HUES48 (cell line): ENCODE data around the gene GPR157.
"Not testable (repeated sequence)": the region's sequence is repeated elsewhere in the genome, so short reads cannot be mapped to it uniquely, and the experiment has no call there.

Experiments used
- H3K27ac ChIP-seq: one replicate; pipeline ENCODE4 v1.7.0; 2013; ENCODE audit warnings: low read depth, low read length, inconsistent platforms
- H3K27me3 ChIP-seq: 2 replicates; pipeline ENCODE4 v1.6.1; 2013; ENCODE audit warnings: mild to moderate bottlenecking, low read length; ENCODE audit not compliant: control insufficient read depth, insufficient read depth
- H3K36me3 ChIP-seq: 2 replicates; pipeline ENCODE4 v1.6.1; 2013; ENCODE audit warnings: low read length; ENCODE audit not compliant: control insufficient read depth, insufficient read depth
- H3K4me1 ChIP-seq: 2 replicates; pipeline ENCODE4 v1.6.1; 2013; ENCODE audit warnings: mild to moderate bottlenecking, low read length; ENCODE audit not compliant: control insufficient read depth, insufficient read depth
- H3K4me3 ChIP-seq: 2 replicates; pipeline ENCODE4 v1.5.1; 2013; ENCODE audit warnings: mild to moderate bottlenecking, low read depth, low read length
- H3K9ac ChIP-seq: 2 replicates; pipeline ENCODE4 v1.6.1; 2013; ENCODE audit warnings: mild to moderate bottlenecking, low read depth, low read length, moderate library complexity
- H3K9me3 ChIP-seq: 2 replicates; pipeline ENCODE4 v1.6.1; 2013; ENCODE audit warnings: low read length; ENCODE audit not compliant: control insufficient read depth, insufficient read depth

Gene GPR157

GRCh38 chr1:9161342-9161741 is 32.4 kb upstream of the GPR157 start:
- peaks cover 19% of the 10 kb centered on the region for H3K4me1 ChIP-seq

DNA sequence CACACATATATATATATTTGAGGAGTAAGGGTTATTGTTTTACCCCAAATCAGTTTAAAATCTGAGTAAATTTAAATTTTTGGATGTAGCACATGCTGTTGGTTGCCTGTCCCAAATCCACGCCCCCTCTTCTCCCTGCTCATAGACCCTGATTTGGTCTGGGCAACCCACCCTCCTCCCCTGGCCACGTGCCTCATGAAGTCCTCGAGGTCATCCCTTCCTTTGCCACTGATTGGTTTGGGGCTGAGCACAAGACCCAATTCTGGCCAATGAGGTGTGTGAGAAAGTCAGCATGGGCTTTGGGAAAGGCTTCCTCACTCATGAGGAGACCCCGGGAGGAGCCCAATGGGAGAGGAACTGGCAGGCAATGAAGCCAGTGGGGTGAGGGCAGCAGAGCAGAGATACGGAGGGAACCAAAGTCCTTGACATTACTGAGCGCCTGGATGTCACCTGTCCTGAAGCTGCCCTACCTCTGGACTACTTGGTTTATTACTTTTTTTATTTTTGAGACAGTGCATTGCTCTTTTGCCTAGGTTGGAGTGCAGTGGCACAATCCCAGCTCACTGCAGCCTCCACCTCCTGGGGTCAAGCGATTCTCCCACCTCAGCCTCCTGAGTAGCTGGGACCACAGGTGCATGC is 31.3 kb upstream of the GPR157 start:
- Histone ChIP-seq H3K4me1 (peaks cover 13% of the 10 kb centered on the region), H3K36me3 (no peaks in the 10 kb centered on the region), H3K4me3 (no peak overlapping the region), H3K27me3 (no peaks in the 10 kb centered on the region), H3K9ac (no peak overlapping the region), H3K27ac (no peak overlapping the region), H3K9me3 (no peaks in the 10 kb centered on the region)

More at GRCh38 chr1:9161342-9161741, 32.4 kb upstream of the GPR157 start:
- no peaks in the 10 kb centered on the region for H3K9me3 ChIP-seq
- no peaks in the 10 kb centered on the region for H3K36me3 ChIP-seq
- H3K9ac ChIP-seq = no peak overlapping the region
- H3K27me3 ChIP-seq = no peaks in the 10 kb centered on the region
- H3K27ac ChIP-seq = no peak overlapping the region
- H3K4me3 ChIP-seq = no peak overlapping the region

GRCh38 chr1:9155879-9156278 is 27.0 kb upstream of the GPR157 start:
- H3K27ac ChIP-seq = no peak overlapping the region

DNA sequence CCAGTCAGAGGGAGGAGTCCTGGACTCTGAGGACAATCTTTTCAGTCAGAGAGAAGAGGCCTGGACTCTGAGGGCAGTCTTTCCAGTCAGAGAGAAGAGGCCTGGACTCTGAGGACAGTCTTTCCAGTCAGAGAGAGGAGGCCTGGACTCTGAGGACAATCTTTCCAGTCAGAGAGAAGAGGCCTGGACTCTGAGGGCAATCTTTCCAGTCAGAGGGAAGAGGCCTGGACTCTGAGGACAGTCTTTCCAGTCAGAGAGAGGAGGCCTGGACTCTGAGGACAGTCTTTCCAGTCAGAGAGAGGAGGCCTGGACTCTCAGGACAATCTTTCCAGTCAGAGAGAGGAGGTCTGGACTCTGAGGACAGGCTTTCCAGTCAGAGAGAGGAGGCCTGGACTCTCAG is 26.5 kb upstream of the GPR157 start:
- H3K9ac ChIP-seq, H3K27ac ChIP-seq, H3K4me1 ChIP-seq, H3K27me3 ChIP-seq, H3K9me3 ChIP-seq, H3K4me3 ChIP-seq: not testable (repeated sequence)
- peaks cover 23% of the 10 kb centered on the region for H3K36me3 ChIP-seq

More at GRCh38 chr1:9155879-9156278, 27.0 kb upstream of the GPR157 start:
- H3K36me3 ChIP-seq = peaks cover 18% of the 10 kb centered on the region
- no peaks in the 10 kb centered on the region for H3K27me3 ChIP-seq
- H3K4me3 ChIP-seq = no peak overlapping the region
- no peak overlapping the region for H3K9ac ChIP-seq
- H3K4me1 ChIP-seq = no peaks in the 10 kb centered on the region
- no peaks in the 10 kb centered on the region for H3K9me3 ChIP-seq

- no peaks in the 10 kb centered on the region for H3K27me3 ChIP-seq
- H3K9ac ChIP-seq = no peak overlapping the region
- no peak overlapping the region for H3K4me3 ChIP-seq
- H3K4me1 ChIP-seq = no peaks in the 10 kb centered on the region
- peaks cover 34% of the 10 kb centered on the region for H3K36me3 ChIP-seq
- no peak overlapping the region for H3K27ac ChIP-seq
- H3K9me3 ChIP-seq = no peaks in the 10 kb centered on the region
These were observed 24.2 kb upstream of the GPR157 start for GRCh38 chr1:9153152-9153551.

DNA sequence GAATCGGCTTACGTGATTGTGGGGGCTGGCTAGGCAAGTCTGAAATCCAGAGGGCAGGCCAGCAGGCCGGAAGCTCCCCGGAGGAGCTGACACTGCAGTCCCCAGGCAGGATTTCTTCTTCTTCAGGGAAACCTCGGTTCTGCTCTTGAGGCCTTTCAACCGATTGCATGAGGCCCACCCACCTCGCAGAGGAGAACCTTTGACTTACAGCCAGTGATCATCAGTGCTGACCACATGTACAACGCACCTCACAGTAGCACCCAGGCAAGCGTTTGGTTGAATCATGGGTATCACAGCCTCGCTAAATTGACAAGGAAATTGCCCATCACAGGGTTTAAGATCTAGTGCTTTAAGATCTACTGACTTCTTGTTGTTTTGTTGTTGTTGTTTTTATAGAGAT is 23.6 kb upstream of the GPR157 start:
- no peak overlapping the region for H3K9ac ChIP-seq

DNA sequence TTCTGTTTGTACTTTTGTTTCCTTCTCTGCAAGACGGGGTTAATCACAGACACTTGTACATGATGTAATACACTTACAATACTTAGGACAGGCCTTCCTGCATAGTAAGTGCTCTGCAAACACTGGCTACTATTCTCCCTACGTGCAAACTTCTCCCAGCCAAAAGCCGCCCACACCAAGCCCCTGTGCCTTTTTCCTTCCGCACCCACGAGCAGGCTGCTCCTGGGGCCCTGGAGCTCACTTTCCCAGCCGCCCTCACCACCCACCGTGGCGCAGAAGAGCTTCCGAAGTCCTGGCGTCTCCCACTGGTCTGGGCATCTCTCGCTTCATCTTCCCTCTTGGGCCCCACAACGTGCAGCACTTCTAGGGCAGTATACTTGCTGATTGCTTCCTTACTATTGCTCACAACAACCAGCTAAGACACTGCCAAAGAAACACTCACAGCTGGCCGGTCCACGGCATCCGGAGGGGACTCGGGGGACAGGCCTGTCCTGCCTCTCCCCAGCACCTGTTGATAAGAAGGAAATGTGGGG is 22.5 kb upstream of the GPR157 start:
- no peaks in the 10 kb centered on the region for H3K4me1 ChIP-seq
- H3K36me3 ChIP-seq = peaks cover 34% of the 10 kb centered on the region
- no peaks in the 10 kb centered on the region for H3K9me3 ChIP-seq
- H3K9ac ChIP-seq = no peak overlapping the region
- no peaks in the 10 kb centered on the region for H3K27me3 ChIP-seq
- no peak overlapping the region for H3K4me3 ChIP-seq
- no peak overlapping the region for H3K27ac ChIP-seq

More for the DNA sequence above, 23.6 kb upstream of the GPR157 start:
- Histone ChIP-seq H3K36me3 (peaks cover 34% of the 10 kb centered on the region), H3K4me1 (no peaks in the 10 kb centered on the region), H3K4me3 (no peak overlapping the region), H3K27ac (no peak overlapping the region), H3K27me3 (no peaks in the 10 kb centered on the region), H3K9me3 (no peaks in the 10 kb centered on the region)

- H3K27me3 ChIP-seq = no peaks in the 10 kb centered on the region
- no peaks in the 10 kb centered on the region for H3K9me3 ChIP-seq
- H3K27ac ChIP-seq = no peak overlapping the region
- H3K4me1 ChIP-seq = no peaks in the 10 kb centered on the region
- no peak overlapping the region for H3K9ac ChIP-seq
- H3K36me3 ChIP-seq = peaks cover 34% of the 10 kb centered on the region
- no peak overlapping the region for H3K4me3 ChIP-seq
These were observed 21.9 kb upstream of the GPR157 start for GRCh38 chr1:9150582-9151327.

DNA sequence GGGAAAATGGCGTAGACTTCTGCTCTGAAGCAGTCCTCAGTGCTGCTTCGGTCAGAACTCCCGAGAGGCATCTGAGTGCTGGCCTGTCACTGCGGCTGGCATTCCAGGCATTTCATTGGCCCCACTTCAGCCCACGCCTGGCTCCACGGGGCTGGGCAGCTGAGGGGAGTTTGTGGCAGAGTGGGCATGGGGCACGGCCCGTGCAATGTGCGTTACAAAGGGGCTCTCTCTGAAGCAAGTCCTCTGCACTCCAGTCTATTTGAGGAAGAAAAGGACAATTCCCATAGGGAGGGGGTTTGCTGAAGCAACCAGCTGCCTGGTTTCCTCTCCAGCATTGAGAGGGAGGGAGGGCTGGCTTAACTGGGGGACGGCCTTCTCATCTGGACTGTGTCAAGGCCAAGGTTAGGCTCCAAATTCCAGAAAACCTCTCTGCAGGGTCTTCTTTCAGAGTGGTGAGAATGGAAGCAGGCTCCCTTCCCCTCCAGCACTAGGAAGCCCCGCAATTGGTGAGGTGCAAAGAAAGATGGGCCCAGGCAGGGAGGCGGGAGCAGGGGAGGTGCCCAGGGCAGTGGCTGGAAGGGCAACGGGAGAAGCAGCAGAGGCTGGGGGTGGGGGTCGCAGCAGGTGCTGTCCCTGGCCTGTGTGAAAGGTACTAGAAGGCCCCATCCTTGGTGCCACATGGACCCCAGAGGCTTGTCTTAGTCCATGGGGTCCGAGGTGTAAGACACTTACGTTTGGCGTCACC is 21.1 kb upstream of the GPR157 start:
- Histone ChIP-seq H3K9me3 (no peaks in the 10 kb centered on the region), H3K27me3 (no peaks in the 10 kb centered on the region), H3K4me1 (no peaks in the 10 kb centered on the region), H3K36me3 (peaks cover 34% of the 10 kb centered on the region), H3K9ac (no peak overlapping the region), H3K4me3 (no peak overlapping the region), H3K27ac (no peak overlapping the region)

GRCh38 chr1:9149151-9149550 is 20.2 kb upstream of the GPR157 start:
- H3K4me3 ChIP-seq = no peak overlapping the region
- H3K36me3 ChIP-seq = peaks cover 34% of the 10 kb centered on the region
- H3K9ac ChIP-seq = no peak overlapping the region
- no peaks in the 10 kb centered on the region for H3K9me3 ChIP-seq
- H3K4me1 ChIP-seq = no peaks in the 10 kb centered on the region
- no peak overlapping the region for H3K27ac ChIP-seq
- no peaks in the 10 kb centered on the region for H3K27me3 ChIP-seq

GRCh38 chr1:9146156-9146555 is 17.3 kb upstream of the GPR157 start:
- no peaks in the 10 kb centered on the region for H3K4me1 ChIP-seq
- no peak overlapping the region for H3K9ac ChIP-seq
- no peaks in the 10 kb centered on the region for H3K27me3 ChIP-seq
- H3K4me3 ChIP-seq = no peak overlapping the region
- H3K9me3 ChIP-seq = no peaks in the 10 kb centered on the region
- no peak overlapping the region for H3K27ac ChIP-seq
- peaks cover 19% of the 10 kb centered on the region for H3K36me3 ChIP-seq
